Measurements from ENCODE around the gene OR2D2.
"Not testable (repeated sequence)": the region's sequence is repeated elsewhere in the genome, so short reads cannot be mapped to it uniquely, and the experiment has no call there.

Gene OR2D2

DNA sequence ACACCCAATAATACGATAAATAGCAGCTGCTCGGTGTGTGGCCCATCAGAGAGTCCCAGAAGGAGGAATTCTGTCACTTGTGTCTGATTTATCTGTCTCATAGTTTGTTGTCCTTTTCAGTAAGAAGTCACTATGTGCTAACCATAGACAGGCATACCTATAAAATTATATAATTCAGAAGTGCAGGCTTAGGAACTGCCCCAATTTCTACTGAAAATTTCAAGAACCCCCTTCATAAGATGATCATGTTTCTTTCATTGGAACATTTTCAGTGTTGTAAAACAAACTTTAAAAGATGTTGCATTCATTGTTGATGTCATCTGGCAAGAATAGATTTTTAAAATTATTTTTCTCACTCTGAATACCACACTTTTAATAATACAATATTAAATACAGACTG, at the start of gene OR2D2:
Gene OR2D2 (minus strand): TSS at position 101 of the 400 bp plus-strand sequence. CDS start 0 bp downstream, at position 101.
- DNase-seq (ENCODE audit: low read depth in 2 of 2): no peak

GRCh38 chr11:6941970-6942369, 49.7 kb upstream of the OR2D2 start:
- no peak for DNase-seq (ENCODE audit: low read depth in 2 of 2)

GRCh38 chr11:6932145-6932544, 39.8 kb upstream of the OR2D2 start:
- no peak for DNase-seq (ENCODE audit: low read depth in 2 of 2)

- DNase-seq (ENCODE audit: low read depth in 2 of 2): no peak
Measured at GRCh38 chr11:6931146-6931713, 38.9 kb upstream of the OR2D2 start.

DNA sequence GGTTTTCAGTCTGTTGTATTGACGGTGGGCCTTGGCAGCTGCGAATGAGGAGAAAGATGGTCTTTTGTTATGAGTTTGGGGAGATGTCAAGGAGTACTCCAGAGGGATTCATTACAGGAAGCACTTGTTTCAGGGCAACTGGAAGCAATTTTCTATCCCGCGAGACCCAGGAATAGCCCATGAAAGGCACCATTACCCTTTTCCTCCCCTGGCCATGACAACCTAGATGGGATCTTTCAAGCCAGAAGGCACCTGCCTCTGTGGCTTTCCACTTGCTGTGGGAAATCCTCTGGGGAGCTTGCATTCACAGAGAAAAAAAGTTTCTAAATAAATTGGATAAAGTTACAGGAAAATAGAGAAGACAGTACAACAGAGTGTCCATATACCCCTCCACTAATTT, 36.6 kb upstream of the OR2D2 start:
- DNase-seq (ENCODE audit: low read depth in 2 of 2): no peak

DNA sequence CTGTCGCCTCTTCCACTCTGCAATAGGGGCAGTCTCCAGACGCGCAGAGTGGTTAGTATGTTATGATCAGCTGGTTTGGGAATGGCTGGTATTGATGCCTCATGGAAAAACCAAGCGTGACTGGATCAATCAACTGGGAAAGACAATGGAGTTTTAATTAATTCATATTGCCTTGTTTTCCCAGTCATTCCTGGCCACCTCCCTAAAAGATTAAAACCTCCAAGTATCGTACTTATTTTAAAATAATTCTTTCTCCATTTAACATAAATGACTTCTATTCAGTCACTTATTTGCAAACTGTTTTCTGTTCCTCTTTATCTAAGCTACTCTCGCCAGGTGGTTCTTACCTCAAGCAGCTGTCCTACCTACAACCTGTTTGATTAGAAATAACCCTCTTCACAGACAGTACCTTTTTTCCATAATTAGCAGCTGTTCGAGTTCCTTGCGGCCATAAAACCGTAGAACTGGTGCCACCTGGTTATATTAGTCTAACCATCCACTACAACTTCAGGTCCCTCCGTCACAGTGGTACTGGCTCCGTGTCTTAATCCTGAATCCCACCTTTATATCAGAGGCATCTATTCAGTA, 34.8 kb upstream of the OR2D2 start:
- no peak for DNase-seq (ENCODE audit: low read depth in 2 of 2)

DNA sequence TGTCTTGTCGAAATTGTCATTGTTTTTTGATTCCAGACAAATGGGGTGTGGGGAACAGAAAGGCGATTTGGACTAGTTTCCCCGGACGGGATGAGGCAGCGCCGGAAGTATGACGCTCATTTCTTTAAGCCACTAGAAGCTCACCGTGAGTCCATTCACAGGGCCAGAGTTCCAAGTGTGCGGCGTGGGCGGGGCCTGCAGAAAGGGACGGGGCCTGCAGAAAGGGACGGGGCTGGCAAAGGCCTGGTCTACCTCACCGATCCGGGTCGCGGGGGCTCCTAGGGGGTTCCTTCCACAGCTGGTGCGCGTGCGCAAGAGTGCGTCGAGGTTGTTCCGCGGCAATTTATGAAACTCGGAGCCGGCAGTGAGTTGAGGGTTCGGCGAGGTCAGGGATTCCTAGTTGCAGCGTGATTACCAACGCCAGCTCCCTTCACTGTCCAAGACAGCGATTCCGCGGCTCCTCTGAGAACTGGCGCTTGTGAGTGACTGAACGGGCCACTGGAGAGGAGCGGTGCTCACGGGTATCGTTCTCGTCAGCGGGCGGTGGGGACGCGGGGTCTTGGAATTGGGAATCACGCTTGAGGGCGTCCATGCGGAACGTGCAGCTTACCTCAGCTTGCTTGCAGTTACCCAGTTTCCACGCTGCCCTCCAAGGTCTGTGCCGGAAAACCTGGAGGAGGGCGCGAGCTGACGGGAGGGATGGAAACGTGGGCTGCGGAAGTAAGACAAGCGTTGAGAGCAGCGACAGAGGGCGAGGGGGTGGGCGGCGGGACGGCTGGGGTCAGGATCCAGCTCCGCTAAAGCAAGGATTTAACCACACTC, 34.1 kb upstream of the OR2D2 start, which contains the start of gene ZNF215:
Gene ZNF215 (plus strand): TSS at position 219 of the 822 bp plus-strand sequence. CDS start 5,847 bp downstream, outside the sequence.
- no peak for DNase-seq (ENCODE audit: low read depth in 2 of 2)

GRCh38 chr11:6925636-6926207, 33.4 kb upstream of the OR2D2 start:
- no peak for DNase-seq (ENCODE audit: low read depth in 2 of 2)

DNA sequence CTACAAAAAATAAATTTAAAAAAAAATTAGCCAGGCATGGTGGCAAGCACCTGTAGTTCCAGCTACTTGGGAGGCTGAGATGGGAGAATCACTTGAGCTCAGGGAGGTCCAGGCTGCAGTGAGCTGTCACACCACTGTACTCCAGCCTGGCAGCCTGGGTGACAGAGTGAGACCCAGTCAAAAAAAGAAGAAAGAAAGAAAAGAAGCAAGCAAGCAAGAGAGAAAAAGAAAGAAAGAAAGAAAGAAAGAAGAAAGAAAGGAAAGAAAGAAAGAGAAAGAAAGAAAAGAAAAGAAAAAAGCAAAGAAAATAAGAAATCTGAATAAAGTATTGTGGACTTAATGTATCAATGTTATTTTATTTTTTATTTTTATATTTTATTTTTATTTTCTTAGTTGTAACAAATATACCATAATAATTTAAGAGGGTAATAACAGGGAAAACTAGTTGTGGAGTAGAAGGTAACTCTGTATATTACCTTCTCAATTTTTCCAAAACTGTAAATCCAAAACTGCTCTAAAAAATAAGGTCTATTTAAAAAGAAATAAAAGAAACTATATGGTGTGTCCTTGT, 32.8 kb upstream of the OR2D2 start:
- no peak for DNase-seq (ENCODE audit: low read depth in 2 of 2)

DNA sequence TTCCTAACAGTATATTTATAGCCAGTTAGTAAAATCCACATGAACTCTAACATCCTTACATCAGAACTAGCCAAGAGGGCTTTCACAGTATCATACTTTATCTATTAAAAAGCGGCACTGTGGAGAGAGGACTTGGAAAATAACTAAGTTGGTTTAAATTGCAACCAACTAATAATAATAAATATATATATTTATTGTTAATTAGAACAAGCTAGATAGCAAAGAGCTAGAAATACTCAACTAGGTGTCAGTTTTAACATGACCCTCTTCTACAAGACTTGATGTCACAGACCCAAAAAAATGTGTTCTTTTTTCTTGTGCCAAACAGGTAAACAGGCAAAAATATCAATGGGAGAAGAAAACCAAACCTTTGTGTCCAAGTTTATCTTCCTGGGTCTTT, 28.4 kb upstream of the OR2D2 start, which contains the start of gene OR2D3:
Gene OR2D3 (plus strand): TSS at position 301 of the 400 bp plus-strand sequence. CDS start 0 bp downstream, at position 301.
- DNase-seq (ENCODE audit: low read depth in 2 of 2): no peak

GRCh38 chr11:6919698-6920097, 27.4 kb upstream of the OR2D2 start:
- DNase-seq (ENCODE audit: low read depth in 2 of 2): no peak

DNA sequence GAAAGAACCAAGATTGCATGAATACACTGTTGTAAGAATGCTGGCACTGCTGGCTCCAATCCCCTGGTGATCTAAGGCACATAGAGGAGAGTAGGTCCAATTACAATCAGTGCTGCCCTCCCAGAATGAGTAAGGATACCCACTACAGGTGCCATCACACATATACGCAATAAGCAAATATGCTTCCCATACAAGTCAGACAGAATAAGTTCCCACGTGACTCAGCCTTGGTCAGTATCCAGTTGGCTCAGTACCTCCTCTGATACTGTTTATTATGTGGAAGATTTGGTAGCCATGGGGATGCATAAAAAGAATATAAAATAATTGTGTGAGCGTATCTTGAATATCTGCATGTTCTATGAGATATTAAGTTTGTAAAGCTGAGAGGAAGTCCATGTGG, 19.6 kb upstream of the OR2D2 start:
- DNase-seq (ENCODE audit: low read depth in 2 of 2): no peak

DNA sequence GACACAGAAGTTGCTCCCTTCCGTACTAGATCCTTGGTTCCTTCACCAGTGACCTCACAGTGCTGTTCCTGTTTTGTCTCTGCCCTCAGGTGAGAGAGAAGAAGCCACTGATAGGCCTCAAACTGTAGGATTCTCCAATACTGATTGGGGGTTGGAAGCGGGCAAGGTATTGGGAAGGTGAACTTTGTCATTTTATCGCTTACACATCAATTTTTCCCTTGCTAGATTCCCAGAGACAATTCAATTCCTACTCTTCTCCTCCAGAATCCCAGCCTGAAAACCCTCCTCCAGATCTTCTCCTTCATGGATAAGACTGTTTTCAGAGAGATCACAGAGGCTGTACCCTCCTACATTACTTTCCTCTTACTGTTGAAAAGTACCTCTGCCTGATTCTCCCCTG, 19.1 kb upstream of the OR2D2 start:
- DNase-seq (ENCODE audit: low read depth in 2 of 2): no peak

DNA sequence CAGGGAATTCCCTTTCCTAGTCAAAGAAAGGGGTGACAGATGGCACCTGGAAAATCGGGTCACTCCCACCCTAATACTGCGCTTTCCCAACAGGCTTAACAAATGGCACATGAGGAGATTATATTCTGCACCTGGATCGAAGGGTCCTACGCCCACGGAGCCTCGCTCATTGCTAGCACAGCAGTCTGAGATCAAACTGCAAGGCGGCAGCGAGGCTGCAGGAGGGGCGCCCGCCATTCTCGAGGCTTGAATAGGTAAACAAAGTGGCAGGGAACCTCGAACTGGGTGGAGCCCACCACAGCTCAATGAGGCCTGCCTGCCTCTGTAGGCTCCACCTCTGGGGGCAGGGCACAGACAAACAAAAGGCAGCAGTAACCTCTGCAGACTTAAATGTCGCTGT, 12.5 kb upstream of the OR2D2 start:
- not testable (repeated sequence) for DNase-seq (ENCODE audit: low read depth in 2 of 2)

DNA sequence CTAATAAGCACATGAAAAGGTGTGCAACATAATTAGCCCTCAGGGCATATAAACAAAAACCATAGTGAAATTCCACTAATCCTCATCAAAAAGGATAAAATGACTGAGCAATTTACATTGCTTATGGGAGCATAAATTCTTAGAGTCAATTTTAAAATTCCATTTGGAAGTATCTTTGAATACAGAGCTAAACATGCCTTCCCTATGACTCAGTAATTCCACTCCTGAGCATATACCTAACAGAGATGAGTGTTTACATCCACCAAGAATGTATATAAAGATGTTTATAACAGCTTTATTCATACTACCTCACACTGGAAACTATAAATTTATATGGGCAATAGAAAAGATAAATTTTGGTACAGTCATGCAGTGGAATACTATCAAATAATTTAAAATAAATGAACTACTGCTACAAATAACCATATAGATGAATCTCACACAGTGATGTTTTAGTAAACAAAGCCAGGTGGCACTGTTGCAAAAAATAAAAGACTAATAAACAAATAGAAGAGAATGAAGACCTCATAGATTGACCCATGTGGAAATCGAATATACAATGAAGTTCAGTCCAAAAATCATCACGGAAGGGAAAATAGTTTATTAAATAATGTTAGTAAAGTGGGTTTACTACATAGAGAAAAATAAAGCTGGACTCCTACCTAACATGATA, 8.2 kb upstream of the OR2D2 start:
- no peak for DNase-seq (ENCODE audit: low read depth in 2 of 2)

DNA sequence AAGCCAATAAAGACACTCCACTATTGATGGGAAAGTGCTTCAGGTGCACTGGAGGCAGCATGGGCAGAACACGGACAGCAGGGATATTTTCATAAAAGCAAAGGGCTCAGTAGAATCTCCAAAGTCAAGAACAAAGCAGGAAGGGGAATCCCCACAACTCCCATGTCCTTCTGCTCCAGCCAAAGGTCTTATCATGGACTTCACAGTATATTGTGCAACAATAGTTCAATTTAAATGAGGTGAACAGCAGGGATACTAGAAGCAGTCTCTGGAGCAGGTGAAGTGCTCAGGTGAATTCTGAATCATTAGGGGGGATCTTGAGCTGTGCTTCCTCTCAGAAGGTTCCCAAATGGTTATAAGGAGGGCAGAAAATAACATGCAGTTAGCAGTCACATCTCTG, 6.6 kb upstream of the OR2D2 start:
- no peak for DNase-seq (ENCODE audit: low read depth in 2 of 2)

GRCh38 chr11:6895010-6895409, 2.7 kb upstream of the OR2D2 start:
- no peak for DNase-seq (ENCODE audit: low read depth in 2 of 2)

- DNase-seq (ENCODE audit: low read depth in 2 of 2): no peak
Measured at GRCh38 chr11:6894097-6894496, 1.8 kb upstream of the OR2D2 start.

- no peak for DNase-seq (ENCODE audit: low read depth in 2 of 2)
Measured at GRCh38 chr11:6889835-6890234, 2.5 kb downstream of the OR2D2 start.

DNA sequence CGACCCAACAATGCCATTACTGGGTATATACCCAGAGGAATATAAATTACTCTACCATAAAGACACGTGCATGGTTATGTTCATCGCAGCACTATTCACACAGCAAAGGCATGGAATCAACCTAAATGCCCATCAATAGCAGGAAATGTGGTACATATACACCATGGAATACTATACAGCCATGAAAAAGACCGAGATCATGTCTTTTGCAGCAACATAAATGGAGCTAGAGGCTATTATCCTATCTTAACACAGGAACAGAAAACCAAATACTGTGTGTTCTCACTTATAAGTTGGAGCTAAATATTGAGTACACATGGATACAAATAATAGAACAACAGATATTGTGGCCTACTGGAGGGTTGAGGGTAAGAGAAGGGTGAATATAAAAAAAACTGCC, 3.5 kb downstream of the OR2D2 start:
- DNase-seq (ENCODE audit: low read depth in 2 of 2): no peak

DNA sequence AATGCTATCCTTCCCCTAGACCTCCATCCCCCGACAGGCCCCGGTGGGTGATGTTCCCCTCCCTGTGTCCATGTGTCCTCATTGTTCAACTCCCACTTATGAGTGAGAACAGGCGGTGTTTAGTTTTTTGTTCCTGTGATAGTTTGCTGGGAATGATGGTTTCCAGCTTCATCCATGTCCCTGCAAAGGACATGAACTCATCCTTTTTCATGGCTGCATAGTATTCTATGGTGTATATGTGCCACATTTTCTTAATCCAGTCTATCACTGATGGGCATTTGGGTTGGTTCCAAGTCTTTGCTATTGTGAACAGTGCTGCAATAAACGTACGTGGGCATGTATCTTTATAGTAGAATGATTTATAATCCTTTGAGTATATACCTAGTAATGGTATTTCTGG, 4.6 kb downstream of the OR2D2 start:
- DNase-seq (ENCODE audit: low read depth in 2 of 2): not testable (repeated sequence)

DNA sequence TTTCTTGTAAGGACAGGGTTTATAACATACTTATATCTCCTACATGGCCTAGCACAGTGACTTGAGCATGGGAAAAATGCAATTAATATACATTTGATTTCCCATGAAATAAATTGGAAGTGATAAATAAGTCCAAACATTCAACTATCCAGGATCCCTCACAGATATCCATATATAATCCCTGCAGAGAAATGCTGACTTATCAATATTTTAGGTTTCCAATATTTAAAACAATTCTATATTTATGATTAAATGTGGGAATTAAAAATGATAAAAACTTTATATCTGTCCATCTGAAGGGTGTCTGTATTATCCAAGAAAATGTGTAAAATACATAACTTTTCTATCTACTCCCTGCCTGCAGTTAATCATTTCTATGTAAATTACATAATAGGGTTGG, 9.5 kb downstream of the OR2D2 start:
- DNase-seq (ENCODE audit: low read depth in 2 of 2): no peak
